Neutrophil (primary cell): Measurements from ENCODE around the gene METTL1.

ENCODE experiments used
- H3K27ac ChIP-seq: fragments of 200-600 bp; sonication (generic); 2 replicates; pipeline ENCODE4 v1.5.1; 2016; ENCODE audit warnings: mild to moderate bottlenecking, moderate library complexity
- H3K27me3 ChIP-seq: fragments of 200-600 bp; sonication (generic); 2 replicates; pipeline ENCODE4 v1.6.0; 2016; ENCODE audit warnings: mild to moderate bottlenecking
- H3K36me3 ChIP-seq: fragments of 200-600 bp; sonication (generic); 2 replicates; pipeline ENCODE4 v1.5.1; 2017
- H3K4me1 ChIP-seq, 2 experiments: fragments of 200-600 bp in 1 of 2; sonication (generic) in 1 of 2; 1 replicate in 1 of 2; 2 replicates in 1 of 2; pipeline versions ENCODE4 v1.5.1 to v1.6.1; 2013 to 2016; ENCODE audit warnings: low read depth in 1 of 2, low read length in 1 of 2, mild to moderate bottlenecking in 1 of 2, moderate library complexity in 1 of 2; ENCODE audit not compliant: control insufficient read depth in 1 of 2, insufficient read depth in 1 of 2
- H3K4me3 ChIP-seq, 2 experiments: fragments of 200-600 bp in 1 of 2; sonication (generic) in 1 of 2; 1 replicate in 1 of 2; 2 replicates in 1 of 2; pipeline ENCODE4 v1.5.1; 2013 to 2016; ENCODE audit warnings: low read depth in 1 of 2, low read length in 1 of 2, mild to moderate bottlenecking in 1 of 2, moderate library complexity in 1 of 2
- H3K9me3 ChIP-seq: fragments of 200-600 bp; sonication (generic); 2 replicates; pipeline ENCODE4 v1.5.1; 2016
- CTCF ChIP-seq: fragments of 200-600 bp; sonication (generic); IDR thresholded peaks from 2 replicates; pipeline ENCODE4 v1.5.1; 2016; ENCODE audit warnings: antibody characterized with exemption

The METTL1 gene

DNA sequence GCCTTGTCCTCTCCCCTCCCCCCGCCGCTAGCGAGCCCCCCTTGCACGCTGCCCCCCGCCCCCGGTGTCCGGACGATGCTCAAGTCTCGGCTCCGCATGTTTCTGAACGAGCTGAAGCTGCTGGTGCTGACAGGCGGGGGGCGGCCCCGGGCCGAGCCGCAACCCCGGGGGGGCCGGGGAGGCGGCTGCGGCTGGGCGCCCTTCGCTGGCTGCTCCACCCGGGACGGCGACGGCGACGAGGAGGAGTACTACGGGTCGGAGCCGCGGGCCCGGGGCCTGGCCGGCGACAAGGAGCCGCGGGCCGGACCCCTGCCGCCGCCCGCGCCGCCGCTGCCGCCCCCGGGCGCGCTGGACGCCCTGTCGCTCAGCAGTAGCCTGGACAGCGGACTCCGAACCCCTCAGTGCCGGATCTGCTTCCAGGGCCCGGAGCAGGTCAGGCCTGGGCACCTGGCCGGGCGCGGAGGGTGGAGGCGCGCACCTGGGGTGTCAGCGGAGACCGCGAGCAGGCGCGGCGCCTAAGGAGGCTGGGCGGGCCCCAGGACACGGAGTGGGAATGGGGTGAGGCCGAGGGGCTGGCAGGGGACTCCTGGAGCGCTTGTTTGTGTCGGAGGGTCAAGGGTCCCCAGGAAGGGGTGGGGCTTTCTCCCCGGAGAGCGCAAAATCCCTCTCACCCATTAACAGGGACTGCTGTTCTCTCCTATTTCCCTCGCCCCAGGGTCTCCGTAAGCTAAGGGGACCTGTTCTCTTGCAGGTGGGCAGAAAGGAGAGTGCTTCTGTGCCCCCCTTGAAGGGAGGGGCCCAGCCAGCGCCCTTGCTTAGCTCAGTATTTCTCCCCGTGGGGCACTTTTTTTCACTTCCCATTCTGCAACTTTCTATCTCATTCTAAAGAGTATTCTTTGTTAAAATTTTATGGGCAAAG is 16.2 kb downstream of the METTL1 start:
- no peaks in the 10 kb centered on the region for H3K9me3 ChIP-seq
- peaks cover 49% of the 10 kb centered on the region for H3K27me3 ChIP-seq
- peak overlapping the region; percentile 23 for H3K27ac ChIP-seq
- no peaks in the 10 kb centered on the region for H3K36me3 ChIP-seq
- TF ChIP-seq CTCF, result no peak
- H3K4me1 ChIP-seq, result peaks cover 36 to 42% of the 10 kb centered on the region in 2 experiments
- H3K4me3 ChIP-seq, result peak overlapping the region; percentile 52 to 66

- H3K27ac ChIP-seq, result no peak overlapping the region
- TF ChIP-seq CTCF, result no peak
- no peaks in the 10 kb centered on the region for H3K36me3 ChIP-seq
- peaks cover 36 to 42% of the 10 kb centered on the region in 2 experiments for H3K4me1 ChIP-seq
- H3K27me3 ChIP-seq, result peaks cover 49% of the 10 kb centered on the region
- no peaks in the 10 kb centered on the region for H3K9me3 ChIP-seq
- H3K4me3 ChIP-seq, result peak overlapping the region in 1 of 2 experiments; percentile 66
These were observed 16.8 kb downstream of the METTL1 start for GRCh38 chr12:57755194-57755453.

DNA sequence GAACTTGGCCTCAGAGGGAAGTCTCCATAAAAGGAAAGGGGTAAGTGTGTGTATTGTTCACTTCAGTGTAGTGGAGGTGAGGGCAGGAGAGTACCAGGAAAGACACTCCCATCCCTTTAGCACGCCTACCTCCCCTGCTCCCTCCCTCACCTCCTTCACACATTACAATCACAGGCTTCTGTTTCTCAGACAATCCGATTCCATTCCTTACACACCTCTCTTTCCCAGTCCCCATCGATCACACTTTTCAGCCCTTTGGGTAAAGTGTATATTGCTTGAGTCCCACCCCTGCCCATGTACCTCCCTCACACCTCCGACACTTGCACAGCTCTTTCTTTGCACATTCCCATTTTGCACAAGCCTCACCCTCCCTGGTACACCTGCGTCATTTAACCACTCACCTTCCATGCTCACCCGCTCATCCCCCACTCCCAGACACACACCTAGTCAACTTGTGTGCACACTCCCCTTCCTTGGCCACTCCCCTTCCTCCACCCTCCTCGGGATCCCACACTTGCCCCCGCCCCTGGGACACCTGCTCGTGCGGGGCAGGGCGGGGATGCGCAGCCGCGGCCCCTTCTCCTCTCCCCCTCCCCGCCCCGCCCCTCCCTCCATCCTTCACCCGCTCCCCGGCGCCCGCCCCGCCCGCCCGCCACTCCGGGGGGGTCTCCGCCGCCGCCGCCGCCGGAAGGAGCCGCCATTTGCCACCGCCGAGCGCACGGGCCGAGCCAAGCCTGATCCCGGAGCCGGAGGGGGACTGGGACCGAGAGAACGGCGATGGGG is 17.3 kb downstream of the METTL1 start, which contains the start of gene MARCHF9:
TSS of gene MARCHF9 (plus strand) at position 693 of the 783 bp plus-strand sequence. CDS start 426 bp downstream, outside the sequence.
- peak within 1 kb of the TSS; percentile 52 to 66 for H3K4me3 ChIP-seq
- H3K27me3 ChIP-seq, result peaks cover 49% of the 10 kb centered on the region
- H3K4me1 ChIP-seq, result peaks cover 36 to 42% of the 10 kb centered on the region in 2 experiments
- H3K27ac ChIP-seq, result no peak within 1 kb of the TSS
- H3K9me3 ChIP-seq, result no peaks in the 10 kb centered on the region
- no peak for TF ChIP-seq CTCF
- H3K36me3 ChIP-seq, result no peaks in the 10 kb centered on the region

- H3K4me3 ChIP-seq, result no peak overlapping the region
- no peaks in the 10 kb centered on the region for H3K36me3 ChIP-seq
- peaks cover 49% of the 10 kb centered on the region for H3K27me3 ChIP-seq
- no peaks in the 10 kb centered on the region for H3K9me3 ChIP-seq
- TF ChIP-seq CTCF, result no peak
- no peak overlapping the region for H3K27ac ChIP-seq
- peaks cover 36 to 42% of the 10 kb centered on the region in 2 experiments for H3K4me1 ChIP-seq
These were observed 18.1 kb downstream of the METTL1 start for GRCh38 chr12:57753756-57754337.

GRCh38 chr12:57752668-57753000 is 19.3 kb downstream of the METTL1 start:
- no peak for TF ChIP-seq CTCF
- Histone ChIP-seq H3K4me1 (peaks cover 36 to 42% of the 10 kb centered on the region in 2 experiments), H3K36me3 (no peaks in the 10 kb centered on the region), H3K27me3 (peaks cover 49% of the 10 kb centered on the region), H3K9me3 (no peaks in the 10 kb centered on the region), H3K4me3 (peak overlapping the region; percentile 64 to 78), H3K27ac (peak overlapping the region; percentile 54)
